Limb (tissue), 2 donors: Measurements from ENCODE around the gene PLCB4.

Source experiments
- DNase-seq, 2 donors: peaks; one replicate each; pipeline ENCODE4 v3.0.0-alpha.2; 2016; ENCODE audit errors: extremely low spot score in 2 of 2

Gene PLCB4

DNA sequence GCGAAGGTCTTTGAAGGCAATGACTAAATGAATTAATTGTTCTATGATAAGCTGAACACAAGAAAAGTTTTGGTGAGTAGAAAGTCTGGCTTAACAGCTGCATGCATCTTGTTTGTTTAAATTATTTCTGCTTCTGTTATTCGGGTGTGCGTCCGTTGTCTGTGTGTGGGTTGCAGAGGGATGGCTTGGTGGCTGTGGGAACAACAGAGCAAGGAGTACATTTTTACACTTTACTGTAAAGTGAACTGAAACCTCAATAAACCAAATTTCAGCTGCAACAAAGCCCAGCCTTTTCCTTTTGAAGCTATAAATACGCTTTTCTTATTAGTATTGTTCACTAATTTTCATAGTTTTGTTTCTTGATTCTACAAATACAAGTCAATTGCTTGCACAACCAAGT is 442.0 kb downstream of the PLCB4 start:
- DNase-seq = no peak

DNA sequence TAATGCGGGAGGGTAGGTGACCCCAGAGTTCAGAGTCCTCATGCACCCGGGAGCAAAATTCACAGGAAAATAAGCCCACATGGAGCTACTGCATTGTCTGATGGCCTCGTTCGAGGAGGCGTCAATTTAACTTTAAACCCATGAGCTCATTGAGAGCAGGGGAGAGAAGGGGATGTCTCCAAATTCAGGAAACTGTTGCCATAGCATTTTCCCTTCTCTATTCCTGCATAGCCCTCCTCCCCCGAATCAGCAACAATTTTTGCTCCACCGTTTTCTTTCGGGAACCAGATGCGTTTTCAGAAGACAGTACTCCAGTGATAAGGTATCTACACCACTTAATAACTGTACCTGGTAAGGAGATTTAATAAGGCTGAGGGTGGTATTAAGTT is 445.2 kb downstream of the PLCB4 start:
- no peak for DNase-seq

DNA sequence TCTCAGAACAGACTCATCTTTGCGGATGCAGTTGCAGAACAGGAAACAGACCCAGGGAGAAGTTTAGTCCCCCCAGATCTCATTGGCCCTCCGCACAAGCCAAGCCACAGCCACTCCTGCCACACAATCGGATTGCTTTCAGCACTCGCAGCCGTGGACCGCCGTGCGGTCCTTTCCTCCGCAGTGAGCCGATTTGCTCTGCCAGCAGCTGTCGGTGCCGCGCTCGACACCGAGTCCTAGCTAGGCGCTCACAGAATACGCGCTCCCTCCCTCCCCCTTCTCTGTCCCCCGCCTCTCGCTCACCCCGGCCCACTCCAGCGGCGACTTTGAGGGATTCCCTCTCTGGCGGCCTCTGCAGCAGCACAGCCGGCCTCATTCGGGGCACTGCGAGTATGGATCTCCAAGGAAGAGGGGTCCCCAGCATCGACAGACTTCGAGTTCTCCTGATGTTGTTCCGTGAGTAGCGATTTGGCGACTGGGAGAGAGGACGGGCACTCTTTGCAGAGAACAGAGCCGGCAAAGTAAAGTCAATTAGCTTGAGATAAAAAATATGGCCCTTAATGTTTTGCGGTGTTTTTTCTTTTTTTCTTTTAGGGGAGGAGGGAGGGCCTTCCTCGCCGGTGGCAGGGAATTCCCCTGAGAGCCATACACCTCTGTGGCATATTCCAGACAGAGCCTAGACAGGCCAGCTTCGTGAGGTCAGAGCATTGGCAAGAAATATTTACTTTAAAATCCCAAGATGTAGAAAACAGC is 445.8 kb downstream of the PLCB4 start, which contains the start of gene LAMP5:
LAMP5 (plus strand) TSS at position 130 of the 753 bp plus-strand sequence; CDS start at position 393, 263 bp downstream.
- DNase-seq = peak in 1 of 2 donors; percentile 79

DNA sequence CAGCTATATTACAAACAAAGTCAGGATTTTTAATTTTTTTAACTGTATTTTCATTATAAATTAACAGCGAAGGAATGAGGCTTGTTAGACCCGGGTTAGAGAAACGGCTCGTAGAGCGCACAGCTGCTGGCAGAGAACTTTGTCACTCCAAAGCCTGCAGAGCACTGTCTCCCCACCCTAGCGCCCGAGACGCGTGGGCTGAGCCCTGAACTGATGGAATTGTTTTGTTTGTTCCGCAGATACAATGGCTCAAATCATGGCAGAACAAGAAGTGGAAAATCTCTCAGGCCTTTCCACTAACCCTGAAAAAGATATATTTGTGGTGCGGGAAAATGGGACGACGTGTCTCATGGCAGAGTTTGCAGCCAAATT is 446.3 kb downstream of the PLCB4 start:
- DNase-seq = no peak

DNA sequence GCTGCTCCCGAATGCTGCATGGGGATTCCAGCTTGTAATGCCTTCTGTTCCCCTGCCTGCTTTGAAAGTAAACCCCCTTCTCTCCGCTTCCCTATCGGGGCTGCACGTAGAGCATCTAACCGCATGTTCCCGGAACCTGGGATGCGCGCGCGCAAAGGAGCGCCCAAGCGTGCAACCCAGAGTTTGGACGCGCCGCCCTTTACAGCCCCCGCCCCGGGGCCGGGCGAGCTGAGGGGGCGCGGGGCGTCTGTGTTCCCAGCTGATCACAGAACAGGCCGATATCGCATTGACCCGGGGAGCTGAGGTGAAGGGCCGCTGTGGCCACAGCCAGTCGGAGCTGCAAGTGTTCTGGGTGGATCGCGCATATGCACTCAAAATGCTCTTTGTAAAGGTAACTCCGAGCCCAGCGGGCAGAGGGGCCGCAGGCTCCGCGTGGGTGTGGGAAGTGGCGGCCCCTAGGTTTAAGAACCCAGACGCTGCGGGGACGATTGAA is 446.9 kb downstream of the PLCB4 start:
- peak in 1 of 2 donors; percentile 69 for DNase-seq

DNA sequence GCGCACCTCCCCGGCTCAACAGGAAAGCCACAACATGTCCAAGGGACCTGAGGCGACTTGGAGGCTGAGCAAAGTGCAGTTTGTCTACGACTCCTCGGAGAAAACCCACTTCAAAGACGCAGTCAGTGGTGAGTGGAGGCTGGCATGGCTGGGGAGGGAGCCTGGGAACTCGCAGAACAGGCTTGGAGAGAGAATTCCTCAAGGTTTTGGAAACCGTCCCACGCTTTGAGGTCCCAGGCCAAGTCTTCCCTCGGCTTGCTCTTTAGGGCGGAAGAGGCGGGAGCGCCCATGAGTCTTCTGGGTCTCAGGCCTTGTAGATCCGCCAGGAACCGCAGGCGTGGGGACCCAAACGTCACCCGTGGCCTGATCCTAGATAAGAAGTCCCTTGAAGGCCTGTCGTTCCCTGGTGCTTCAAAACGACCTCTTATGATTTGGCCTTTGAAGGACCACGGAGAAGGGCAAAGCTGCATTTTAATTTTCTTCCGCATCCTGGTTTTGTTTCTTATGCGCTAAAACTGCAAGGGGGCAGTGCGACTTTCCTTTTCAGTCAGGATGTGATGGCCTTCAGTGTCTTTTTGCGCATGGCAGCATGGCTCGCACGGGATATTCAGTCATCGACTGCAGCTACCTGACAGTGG is 447.5 kb downstream of the PLCB4 start:
- peak in 1 of 2 donors; percentile 53 for DNase-seq

DNA sequence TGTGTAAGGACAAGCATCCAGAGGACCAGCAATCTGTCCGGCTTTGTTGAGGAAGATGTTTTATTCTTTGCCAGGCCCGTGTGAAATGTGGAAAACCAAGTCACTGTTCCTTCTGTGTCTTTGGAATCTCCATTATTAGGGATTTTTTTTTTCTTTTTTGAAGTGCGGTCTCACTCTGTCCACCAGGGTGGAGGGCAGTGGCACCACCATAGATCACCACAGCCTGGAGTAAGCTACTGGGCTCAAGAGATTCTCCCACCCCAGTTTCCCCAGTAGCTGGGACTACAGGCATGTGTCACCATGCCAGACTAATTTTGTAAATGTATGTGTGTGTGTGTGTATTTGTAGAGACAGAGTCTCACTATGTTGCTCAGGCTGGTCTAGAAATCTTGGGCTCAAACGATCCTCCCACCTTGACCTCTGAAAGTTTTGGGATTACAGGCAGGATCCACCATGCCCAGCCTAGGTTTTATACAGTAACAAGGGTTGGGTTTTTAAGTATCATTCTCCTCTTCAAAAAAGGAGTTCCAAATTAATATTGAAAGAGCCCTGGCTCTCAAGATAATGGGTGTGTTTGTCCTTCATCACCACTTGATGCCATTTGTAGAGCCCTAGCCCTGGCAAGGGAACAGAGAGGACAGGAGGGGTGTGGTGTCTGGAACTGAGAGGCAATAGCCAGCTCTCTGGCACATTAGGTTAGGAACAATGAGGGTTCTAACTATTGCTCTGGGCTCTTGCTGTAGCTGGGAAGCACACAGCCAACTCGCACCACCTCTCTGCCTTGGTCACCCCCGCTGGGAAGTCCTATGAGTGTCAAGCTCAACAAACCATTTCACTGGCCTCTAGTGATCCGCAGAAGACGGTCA is 448.6 kb downstream of the PLCB4 start:
- DNase-seq = no peak

DNA sequence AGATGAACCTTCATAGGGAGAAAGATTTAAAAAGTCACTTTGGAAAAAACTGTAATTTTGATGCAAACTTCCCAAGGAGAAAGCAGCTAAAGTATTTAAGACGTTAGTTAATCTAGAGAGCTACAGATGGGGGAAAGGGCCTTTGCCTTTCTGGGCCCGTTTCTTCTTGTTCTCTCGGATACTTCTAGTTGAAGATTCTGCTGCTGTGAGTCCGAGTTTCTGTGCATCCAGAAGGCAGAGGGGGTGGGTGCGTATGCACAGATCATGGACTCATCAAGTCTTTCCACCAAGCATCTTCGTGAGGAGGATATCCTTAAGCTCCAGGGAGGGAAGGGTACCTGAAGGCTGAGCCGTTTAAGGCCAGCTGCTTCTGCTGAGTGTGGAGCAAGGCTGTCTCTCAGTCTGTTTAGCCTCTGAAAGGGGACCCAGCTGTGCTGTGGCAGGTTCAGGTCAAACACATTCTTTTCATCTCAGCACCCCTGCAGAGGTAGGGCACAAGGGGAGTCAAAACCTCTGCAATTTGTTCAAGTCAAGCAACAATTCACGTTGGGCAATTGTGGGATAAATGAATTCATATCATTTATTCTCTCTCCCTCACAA is 449.8 kb downstream of the PLCB4 start:
- DNase-seq = no peak

DNA sequence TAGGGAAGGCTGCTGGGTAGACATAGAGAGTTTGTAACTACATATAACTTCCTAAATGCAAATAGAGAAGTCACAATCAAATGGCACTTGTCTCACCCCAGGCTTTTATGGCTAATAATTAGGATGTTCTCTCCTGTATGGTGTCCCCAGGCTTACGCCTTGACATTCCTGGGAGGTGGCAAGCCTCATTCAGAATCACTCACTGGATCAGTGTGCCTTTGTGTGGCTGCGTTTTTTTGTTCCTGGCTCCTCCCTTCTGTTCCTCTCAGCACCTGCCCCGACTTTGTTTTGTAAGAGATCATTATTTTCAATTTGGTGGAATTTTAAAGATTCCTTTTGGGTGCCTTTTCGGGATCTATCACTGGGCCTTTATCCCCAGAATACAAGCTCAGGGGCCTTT is 451.2 kb downstream of the PLCB4 start:
- DNase-seq = no peak

DNA sequence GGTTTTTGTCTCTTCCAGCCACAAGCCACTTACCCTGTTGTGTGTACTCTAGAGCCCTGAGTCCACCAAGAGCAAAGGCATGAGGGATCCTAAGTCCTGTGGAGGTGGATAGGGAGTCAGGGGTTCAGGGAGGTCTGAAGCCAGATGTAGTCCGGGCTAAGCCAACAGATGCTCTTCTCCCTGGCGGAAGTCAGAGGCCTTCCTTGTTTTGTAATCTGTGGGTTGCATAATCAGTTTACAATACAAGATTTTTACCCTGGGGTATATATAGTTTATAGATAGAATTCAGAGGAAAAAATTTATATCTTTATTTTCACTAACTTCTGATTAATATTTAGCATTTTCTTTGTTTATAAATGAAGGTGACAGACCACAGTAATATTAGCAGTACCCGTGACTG is 454.7 kb downstream of the PLCB4 start:
- no peak for DNase-seq
